DMS153 (cell line): Measurements from ENCODE around the gene DHRS4.

Source experiments
- DNase-seq: peaks from one replicate; lab custom pipeline; 2025; lab: John Stamatoyannopoulos, UW

Gene DHRS4

DNA sequence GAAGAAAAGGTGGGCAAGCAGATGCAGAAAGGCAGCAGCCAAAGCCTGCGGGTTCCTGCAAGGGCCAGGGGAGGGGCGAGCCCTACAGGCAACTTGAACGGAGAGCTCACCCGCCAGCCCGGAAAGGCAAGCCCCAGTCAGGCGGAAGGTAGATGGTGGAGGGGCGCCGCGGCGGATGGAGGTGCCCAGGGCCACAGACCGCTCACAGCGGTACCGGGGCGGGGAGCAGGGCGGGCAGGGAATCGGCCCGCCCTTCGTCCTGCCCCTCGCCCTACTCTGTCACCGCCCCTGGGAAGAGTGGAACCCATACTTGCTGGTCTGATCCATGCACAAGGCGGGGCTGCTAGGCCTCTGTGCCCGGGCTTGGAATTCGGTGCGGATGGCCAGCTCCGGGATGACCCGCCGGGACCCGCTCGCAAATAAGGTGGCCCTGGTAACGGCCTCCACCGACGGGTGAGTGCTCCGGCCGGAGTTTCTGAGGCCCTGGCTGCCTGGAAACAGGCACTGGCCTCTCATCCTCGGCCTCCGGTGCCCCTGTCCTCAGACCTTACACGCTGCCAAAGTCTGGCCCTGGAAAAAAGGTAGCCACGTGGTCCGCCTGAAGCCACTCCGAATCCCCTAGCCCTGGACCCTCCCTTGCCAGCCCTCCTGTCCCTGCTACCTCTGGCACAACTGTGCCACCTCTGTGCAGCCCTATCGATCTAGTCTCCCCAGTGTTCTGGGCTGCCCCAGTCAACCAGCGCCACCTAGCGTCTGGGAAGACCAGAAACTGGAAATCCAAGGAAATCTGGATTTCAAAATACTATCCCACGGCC lies at the start of gene DHRS4:
TSS of gene DHRS4 (plus strand) at position 307 of the 815 bp plus-strand sequence. CDS start at position 326, 19 bp downstream.
- peak; percentile 70 for DNase-seq

DNA sequence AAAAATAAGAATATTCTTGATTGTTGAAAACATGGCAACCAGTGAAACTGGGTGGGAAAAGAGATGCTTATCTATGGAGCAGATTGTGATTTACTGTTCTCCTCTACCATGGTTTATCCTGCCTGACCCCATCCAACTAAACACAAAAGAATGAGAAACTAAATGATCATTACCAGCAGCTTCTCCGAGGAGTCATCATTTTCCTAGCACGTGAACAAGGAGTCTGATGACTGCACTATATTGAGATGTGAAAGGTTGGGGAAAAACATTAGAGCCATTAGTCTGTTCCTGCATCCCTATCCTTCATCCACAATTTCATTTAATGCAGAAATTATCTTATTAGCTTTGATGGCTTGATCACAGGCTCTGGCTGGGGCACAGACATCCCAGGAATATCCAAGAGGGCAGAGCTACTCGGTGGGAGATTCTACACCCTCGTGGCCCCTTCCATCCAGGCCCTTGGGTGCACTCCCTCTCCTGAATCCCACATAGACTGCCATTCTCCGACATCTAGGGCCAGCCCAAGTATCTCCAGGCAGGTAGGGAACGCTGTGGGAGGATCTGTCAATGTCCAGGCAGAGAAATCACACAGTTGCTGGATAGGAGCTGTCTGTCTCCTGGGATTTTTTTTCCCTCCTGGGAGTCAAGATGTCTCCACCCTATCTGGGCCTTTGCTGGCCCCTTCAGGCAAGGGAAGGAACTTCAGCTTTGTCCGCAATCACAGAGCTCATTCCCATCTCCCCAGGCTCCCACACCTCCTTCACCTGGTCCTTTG lies 43.3 kb upstream of the DHRS4 start:
- peak; percentile 26 for DNase-seq

DNA sequence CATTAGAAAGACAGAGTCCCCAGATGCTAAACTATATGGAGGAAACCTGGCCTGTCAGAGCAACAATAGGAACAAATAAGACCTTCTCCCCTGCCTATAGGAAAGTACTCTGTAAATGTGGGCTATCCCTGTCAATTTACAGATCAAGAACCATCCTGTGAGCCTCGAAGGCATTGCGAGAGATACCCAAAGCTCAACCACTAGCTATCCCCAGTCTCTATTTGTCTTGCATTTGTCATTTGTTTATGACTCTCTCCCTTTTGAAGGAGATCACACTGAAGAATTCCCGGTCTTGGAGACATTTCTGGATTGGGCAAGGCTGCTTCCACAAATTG lies 42.7 kb upstream of the DHRS4 start:
- DNase-seq = no peak

DNA sequence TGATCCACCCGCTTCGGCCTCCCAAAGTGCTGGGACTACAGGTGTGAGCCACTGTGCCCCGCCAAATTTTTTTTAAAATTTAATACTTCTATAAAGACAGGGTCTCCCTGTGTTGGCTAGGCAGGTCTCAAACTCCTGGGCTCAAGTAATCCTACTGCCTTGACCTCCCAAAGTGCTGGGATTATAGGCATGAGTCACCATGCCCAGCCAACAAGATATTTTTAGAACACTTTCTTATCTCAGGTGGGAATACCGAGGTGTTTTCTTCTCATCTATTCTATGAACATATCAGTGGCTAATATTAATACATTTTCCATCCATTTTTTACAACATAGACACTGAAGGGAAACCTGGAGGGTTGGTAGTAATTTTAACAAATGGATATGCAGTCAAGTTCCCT lies 38.0 kb upstream of the DHRS4 start:
- DNase-seq = no peak

DNA sequence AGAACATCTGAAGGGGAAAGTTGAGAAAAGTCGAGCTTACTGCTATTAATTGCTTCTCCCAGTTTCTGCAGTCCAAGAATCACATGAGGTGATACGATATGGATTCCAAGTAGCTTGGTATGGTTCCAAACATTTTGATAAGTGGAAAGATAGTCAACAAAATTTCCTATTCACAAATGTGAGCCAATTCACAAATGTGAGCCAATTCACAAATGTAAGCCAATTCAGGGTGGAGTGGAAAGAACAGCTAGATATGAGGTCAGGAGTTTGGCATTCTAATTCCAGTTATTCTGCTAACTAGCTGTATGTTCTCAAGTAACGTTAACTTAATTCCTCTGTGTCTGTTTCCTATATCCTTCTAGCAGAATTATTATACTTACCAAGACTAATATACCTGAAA lies 37.6 kb upstream of the DHRS4 start:
- DNase-seq = no peak

DNA sequence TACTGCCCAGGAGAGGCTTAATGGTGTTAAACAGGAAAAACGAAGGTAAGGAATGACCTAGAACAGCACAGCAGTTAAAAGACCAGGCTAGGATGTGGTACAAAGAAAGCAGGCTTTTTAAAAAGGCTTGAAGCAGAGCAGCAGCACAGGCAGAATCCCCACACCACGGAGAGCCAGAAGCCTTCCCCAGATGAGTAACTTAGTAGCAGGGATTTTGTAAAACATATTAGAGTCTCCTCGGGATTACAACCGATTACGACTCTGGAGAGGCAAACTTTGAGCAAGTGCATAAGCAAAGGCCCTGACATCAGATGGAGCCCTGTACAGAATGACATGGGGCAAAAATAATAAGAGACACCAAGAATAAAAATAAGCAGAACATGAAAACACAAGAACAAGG lies 37.1 kb upstream of the DHRS4 start:
- no peak for DNase-seq

DNA sequence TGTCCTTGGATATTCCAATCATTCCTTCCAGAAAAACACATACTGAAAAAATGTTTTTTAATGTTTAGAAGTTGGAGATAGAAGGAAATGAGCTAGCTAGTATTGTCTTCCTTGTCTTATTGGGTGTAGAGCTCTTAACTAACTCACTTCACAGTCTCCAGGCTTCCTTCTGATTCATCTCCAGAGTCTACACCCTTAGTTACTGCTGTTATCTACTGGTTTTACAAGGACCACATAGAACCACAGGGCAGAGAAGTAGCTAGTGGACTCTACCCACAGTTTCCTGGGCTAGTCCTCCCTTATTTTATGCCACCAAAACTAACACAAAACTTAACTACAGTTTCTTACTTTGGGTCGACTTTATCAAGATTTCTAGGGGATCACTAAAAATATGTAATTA lies 31.0 kb upstream of the DHRS4 start:
- DNase-seq = no peak

DNA sequence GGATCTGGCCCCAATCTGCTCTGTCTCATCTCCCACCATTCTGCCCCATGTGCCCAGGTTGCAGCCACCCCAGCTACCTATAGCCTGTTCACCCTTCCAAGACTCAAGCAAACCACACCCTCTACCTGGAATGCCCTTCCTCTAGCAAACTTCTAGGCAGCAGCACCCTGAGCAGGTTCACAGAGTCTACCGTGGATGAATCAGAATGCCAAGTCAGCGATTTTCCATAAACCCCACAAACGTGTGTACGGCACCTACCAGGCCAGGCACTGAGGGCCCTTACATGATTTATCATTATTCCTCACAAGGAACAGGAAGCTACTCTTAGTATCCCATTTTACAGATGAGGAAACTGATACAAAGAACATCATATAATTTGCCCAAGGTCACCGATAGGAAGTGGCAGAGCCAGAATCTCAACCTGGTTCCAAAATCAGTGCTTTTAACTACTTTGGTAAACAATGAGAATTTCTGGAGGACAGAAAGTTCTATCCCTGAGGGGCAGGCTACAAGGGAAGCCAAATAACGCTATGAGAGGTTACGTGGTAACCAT lies 28.0 kb upstream of the DHRS4 start:
- no peak for DNase-seq

DNA sequence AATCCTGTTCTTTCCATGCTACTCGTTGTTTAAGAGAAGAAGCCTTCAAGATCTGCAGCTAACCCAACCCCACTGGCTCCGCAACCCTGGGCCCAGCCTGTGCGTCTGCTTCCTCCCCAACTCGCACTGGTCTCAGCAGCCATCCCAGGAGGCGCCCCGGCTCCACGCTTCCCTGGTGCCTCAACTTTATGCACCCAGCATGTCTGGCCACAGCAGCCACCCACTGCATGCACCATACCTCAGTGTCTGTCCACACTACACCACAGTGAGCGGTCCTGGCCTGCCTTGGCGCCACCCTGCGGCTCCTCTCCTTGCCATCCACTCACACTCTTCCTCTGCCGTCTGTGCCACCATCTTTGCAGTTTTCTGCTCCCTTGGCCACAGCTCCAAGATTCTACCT lies 27.0 kb upstream of the DHRS4 start:
- DNase-seq = no peak

DNA sequence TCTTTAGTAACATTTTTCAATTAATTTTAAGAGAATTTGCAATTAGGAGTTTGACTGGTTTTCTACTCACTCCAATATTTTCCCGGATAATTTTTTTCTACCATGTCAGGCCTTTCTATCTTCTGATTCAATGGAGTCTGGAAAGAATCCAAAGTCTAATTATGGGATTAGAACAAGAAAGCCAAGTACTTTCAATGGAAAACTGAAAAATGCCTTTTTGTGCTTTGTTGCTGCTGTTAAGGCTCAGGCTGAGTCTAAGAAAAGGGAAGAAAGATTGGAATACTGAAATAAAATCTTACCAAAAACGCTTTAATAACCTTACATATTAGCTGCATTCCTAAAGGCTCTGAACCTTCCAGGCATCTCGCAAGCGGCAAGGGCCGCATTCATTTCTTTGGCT lies 24.4 kb upstream of the DHRS4 start:
- no peak for DNase-seq

DNA sequence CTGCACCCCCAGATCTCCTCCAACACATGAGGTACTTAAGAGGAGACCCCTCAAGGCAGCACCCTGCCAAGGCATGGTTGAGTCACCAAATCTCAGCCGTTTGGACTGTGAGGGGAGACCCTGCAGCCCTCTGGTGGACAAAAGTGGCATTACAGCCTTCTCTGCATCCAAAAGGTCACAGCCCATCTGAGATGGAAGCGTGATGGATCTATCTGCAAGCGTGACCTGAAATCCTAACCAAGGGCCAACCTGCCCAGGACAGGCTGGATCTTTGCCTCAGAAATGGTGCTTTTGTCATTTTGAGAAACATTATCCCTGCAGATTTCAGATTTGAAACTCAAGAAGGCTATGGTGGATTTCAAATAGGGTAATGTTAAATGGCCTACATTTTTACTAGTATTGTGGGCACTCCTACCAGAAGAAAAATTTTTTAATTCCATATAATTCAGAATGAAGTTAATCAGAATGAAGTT lies 23.7 kb upstream of the DHRS4 start:
- DNase-seq = peak; percentile 33

DNA sequence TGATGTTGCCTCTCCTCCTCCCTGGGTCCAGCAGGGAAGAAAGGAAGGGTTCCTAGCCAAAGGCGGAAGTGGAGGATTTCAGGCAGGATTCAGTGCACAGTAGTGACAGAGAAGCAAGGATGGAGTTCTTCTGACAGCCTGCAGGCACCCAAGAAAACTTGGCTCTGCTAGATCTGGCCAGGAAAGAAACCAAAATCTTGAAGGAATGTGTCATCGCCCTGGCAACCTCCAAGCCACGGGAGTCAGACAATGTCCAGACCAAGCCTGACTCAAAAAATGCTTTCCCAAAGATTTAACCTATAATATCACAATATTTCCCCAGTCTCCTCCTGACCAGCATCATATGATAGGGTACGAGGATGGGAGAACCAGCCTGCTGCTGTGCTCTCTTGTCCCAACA lies 22.8 kb upstream of the DHRS4 start:
- DNase-seq = no peak

DNA sequence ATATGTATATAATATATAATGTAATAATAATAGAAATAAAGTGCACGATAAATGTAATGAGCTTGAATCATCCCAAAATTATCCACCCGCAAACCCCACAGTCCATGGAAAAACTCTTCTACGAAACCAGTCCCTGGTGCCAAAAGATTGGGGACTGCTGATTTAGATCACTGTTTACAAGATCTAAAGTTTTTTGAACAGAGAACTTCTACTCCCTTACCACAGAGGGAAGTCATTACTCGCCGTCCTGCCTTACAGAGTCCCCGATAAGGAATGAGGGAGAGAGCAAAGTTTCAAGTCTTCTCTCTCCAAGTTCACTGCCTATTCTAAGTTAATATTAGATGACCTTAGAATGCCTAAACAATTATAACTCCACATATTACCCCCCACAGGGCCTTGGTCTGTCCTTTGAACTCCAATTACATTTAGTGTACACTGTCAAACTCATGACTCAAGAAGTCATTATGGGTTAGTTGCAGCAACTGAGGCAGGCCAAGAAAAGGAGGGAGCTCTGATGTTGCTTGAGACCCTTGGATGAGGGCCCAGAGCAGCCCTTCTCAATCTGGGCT lies 21.8 kb upstream of the DHRS4 start:
- no peak for DNase-seq

DNA sequence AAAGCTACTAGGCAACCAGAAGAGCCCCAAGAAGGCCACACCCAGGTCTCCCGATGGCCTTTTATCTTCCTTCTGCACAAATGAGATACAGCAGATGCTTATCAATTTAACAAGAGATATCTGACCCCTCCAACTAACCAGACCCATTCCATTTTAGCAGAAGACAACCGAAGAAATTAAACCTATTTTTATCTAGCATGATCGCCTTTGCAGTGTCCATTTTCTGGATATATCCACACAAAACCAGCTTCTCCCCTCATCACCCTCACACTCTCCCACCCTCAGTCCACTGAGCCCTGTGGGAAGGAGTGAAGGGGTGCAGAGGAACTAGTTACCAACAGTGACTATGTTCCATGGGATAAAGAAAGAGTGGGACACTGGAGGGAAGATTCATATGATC lies 20.9 kb upstream of the DHRS4 start:
- no peak for DNase-seq

DNA sequence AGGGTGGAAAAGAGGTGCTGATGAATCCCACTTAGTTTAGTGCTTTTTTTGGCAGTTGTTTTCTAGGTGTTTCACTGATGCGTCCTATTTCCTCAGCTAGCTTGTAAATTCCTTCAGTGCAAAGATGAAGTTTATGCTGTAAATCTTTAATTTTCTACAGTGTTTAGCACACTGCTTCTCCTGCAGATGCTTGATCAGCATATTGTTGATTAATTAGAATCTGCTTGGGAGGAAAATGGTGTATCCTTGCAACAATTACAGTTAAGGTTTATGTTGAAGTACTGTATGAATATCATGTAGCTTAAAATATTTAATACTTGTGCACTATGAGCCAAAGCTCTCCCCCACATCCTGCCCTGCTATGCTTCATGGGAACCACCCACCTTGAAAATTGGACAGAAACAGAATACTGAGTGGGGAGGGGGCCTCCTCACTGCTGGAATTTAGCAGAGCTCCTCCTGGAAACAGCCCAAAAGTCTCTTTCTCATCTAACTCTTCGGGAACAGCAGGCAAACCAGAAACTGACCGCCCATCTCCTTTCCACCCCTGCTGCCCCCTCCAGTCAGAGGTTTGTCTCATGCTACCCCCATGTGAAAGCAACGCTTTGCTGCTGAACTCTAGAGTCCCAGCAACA lies 20.3 kb upstream of the DHRS4 start:
- DNase-seq = no peak

DNA sequence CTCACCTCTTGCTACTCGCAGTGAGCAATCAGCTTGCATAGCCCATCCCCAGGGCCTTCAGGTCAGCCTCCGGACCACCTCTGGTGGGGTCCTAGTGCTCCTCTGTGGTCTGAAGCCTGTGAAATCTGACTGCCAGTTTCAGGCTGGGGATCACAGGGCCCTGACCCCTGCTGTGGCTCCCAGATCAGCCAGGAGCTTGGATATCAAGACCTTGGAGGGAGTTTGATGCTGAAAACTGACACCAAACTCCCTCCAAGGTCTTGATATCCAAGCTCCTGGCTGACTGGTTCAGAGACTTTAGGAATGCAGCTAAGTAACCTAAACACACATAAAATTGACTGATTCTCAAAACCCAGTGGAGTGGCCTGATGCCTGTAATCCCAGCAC lies 19.8 kb upstream of the DHRS4 start:
- DNase-seq = no peak

DNA sequence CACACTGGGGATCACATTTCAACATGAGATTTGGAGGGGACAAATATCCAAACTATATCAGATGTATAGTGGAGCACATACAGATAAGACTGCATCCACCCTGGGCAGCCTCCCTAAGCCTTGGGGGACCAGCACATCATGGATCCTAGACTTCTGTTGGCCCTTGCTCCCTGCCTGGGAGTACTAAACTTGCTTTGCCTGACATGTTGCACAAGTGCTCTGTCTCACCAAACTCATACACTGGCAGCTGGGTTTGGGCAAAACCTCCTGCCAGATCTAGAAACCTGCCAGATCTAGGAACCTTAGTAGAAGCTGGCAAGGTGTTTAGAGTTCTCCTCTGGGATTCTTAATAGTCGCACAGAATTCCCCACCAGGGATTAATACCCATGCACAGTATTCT lies 18.4 kb upstream of the DHRS4 start:
- DNase-seq = no peak

DNA sequence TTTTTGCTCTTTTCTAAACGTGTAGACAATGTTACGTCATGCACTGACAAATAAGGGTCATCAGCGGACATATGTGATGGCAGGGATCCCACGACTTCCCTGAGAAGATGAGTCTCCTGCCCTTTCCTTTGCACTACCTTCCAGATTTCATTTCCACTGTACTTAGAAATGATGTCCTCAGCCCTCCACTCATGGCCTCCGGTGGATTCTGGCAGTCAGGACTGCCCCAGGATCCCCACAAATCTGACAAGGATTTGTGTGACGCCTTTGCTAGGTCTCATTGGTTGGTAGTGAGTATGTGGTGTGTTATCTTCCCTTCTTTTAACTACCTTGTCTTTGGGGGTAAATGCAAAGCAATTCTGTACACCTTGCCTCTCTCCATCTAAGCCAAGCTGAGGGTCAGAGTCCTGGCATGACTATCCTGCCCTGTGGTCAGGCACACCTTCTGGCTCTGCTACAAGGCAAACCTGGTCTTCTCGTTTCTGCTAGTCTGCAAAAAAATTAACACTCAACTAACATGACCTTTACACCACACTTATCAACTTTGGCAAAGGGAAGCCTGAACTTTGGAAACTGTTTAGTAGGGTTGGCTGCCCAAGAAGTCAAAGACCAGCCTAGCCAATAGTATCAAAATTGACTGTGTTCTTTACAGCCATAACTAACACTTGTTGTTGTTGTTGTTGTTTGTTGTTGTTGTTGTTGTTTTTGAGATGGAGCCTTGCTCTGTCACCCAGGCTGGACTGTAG lies 17.3 kb upstream of the DHRS4 start:
- no peak for DNase-seq

DNA sequence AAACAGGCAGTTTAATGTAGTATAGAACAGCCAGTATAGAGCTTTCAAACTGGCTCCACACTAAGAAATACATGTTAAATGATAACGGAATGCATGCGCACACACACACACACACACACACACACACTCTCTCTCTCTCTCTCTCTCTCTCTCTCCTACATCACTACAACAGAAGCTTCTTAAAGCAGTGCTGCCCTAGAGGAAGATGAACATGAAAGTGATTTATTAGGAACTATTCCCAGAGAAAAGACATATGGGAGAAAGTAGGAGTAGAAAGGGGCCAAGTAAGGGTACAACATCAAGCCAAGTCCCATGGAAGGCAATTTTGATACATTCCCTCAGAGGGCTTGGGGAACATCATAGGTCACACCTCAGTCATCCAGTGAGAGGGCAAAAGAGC lies 16.4 kb upstream of the DHRS4 start:
- no peak for DNase-seq

DNA sequence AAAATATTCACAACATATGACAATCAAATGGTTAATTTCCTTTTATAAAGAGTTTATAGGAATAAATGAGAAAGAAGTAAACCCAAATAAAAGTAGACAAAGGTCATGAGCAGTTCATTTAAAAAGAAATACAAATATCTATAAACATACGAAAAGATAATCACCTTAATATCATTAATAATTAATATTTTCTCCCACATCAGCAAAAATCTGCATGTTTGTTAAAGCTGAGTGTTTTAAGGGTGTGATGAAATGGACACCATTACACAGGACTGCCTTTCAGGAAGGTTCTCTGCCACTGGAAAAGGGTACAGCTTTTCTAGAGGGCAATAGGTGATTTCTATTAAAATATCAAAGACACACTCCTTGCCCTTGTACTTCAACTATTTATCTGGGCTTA lies 14.7 kb upstream of the DHRS4 start:
- no peak for DNase-seq

DNA sequence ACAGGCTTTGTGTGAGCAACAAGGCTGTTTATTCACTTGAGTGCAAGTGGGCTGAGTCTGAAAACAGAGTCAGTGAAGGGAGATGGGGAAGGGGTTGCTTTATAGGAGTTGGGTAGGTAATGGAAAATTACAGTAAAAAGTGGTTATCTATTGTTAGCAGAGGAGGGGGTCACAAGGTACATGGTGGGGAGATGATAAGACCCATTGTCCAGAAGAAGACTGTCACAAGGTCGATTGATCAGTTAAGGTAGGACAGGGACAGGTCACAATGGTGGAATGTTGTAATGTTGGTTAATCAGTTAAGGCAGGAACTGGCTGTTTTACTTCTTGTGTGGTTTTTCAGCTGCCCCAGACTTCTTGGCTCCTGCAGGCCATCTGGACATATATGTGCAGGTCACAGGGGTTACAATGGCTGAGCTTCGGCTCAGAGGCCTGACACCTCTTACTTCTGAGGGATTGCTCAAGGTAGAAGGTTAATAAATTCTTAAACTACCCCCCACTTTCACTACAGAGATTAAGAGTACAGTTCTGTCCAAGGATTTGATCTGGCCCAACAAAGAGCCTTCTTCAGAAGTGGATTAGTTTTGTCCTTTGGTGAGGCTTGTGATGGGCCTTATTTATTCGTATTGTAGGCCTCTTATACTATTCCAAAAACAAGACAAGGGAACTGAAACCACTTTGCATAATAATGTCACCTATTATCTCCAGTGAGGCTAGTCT lies 13.8 kb upstream of the DHRS4 start:
- DNase-seq = no peak
